Fibroblast of skin of left quadriceps (primary cell): ENCODE data around the gene BTNL8.

Source experiments
- DNase-seq, 2 experiments: peaks; one replicate each; pipeline ENCODE4 v3.0.0-alpha.2; 2013; ENCODE audit warnings: low read depth in 2 of 2

Gene BTNL8

DNA sequence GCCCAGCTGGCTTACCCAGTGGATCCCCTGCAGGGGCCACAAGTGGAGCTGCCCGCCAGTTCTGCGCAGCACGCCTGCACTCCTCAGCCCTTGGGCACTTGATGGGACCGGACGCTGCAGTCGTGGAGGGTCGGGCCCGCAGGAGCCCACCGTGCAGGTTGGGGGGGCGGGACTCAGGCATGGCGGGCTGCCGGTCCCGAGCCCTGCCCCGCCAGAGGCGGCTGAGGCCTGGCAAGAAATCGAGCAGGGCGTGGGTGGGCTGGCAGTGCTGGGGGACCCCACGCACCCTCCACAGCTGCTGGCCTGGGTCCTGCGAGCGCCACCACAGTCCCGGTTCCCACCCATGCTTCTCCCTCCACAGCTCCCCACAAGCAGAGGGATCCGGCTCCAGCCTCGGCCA is 70.4 kb downstream of the BTNL8 start:
- no peak for DNase-seq

DNA sequence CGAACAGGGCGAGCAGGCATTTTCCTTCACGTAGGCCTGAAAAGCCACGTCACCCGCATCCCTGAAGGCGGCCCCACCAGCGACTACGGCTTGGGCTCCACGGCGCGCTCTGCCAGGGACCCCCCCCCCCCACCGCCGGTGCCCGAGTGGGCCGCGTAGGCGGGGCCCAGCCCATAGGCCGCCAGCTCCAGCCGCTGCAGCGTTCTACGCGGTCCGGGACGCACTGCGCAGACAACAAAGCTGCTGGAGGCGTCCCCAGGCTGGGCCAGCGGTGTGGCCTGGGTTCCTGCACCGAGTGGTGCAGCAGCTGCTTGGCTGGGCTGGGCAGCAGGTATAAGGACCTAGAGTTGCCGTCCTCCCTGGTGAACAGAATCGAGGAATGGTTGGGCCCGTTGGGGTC is 71.4 kb downstream of the BTNL8 start:
- DNase-seq, result no peak

DNA sequence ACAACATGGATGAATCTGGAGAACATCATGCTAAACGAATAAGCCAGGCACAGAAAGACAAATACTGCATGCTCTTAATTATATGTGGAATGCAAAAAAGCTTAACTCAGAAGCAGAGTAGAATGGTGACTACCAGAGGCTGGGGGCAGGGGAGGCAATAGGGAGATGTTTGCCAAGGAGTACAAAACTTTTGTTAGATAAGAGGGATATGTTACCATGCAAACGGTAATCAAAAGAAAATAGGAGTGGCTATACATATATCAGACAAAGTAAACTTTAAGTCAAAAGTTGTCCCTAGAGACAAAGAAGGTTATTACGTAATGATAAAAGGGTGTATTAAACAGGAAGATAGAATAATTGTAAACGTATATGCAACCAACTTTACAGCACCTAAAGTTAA is 71.9 kb downstream of the BTNL8 start:
- DNase-seq, result no peak

DNA sequence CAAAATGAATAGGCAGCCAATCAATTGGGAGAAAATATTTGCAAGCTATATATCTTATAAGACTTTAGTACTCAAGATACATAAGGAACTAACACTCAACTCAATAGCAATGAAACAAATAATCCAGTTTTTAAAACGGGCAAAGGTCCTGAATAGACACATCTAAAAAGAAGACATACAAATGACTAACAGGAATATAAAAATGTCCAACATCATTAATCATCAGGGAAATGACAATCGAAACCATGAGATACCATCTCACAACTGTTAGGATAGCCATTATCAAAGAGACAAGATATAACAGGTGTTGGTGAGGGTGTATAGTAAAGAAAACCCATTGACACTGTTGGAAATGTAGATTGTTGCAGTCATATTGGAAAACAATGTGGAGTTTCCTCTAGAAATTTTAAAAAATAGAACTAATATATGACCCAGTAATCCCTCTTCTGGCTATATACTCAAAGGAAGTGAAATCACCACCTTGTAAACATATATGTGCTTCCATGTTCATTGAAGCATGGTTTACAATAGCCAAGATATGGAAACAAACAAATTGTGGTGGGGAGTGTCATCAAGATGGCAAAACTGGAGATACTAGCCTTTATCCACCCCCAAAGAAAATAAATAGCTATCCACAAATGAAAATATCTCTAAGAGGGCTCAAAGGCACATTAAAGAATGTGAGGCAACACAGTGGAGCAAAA is 75.8 kb downstream of the BTNL8 start:
- no peak for DNase-seq

DNA sequence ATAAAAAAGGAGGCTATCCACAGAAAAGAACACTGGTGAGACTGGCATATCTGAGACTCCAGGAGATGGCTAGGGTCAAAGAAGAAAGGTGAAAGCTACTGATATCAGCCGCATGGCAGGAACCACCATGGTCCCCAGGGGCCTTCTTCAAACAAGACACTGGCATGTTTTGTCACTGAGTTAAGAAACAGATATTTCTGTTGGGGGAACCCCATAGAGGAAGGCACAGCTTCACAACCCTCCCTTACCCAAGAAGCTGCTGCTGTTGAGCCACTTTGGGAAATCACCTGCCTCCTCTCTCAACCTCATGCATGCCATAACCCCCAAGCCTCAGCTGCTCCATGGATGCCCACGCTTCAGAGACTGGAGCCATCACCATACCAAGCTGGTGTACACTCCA is 76.4 kb downstream of the BTNL8 start:
- no peak for DNase-seq

DNA sequence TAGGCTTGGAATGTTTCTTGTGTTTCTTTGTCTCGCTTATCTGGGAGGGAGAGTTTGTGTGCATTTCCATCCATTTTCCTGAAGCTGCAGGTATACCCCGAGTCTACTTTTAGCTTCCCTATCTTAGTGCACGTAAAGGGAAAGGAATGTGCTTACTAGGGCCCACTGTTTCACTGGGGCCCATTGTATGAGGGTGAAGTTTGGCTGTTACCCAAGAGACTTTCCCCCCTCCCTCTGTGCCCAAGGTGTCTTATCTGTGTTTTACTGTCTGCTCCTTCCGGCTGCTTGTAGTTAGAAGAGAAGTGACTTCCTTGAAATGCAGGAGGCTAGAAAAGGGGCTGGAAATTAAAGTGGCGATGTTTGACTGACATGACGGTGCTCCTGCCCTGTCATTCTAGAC is 77.6 kb downstream of the BTNL8 start:
- no peak for DNase-seq

DNA sequence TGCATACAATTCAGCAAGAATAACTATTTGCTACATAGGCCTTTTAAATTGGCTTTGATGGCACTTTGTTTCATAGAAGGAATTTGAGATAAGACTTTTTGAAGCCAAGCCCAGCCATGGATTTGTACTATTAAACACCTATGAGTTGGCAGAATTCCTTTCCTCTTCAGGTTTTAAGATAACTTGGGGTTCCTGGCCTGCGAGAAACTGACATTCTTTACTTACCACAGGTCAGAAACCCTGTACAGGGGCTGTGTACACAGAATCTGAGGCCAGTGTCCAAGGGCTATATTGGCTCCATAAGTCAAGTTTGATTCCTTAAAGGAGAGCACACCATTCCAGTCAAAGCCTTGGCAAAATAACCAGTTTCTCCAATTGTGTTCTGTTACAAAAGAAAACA is 78.9 kb downstream of the BTNL8 start:
- DNase-seq, result no peak

DNA sequence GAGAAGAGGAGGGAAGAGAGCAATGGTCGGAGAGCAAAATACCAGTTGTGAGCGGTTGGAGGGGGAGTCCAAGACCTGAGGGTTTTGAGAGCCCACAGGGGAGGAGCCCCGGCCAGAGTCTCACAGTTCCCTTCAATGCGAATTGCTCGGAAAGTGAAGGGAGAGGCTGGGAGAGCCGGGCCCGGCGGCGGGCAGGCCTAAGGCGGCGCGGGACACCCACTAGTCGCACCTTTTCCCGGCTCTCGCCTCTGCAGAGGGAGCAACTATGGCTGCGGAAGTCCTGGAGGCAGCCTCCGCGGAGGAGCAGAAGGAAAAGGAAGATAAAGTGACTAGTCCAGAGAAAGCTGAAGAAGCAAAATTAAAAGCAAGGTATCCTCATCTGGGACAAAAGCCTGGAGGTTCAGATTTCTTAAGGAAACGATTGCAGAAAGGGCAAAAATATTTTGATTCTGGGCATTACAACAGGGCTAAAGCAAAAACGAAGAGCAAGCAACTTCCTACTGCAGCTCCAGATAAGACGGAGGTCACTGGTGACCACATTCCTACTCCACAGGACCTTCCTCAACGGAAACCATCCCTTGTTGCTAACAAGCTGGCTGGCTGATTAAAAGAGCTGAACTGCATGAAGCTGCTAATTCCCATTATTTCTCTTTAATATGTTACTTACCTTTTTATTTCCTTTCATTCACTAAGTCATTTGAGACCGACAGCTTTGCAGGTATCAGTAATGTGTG is 83.2 kb downstream of the BTNL8 start:
- DNase-seq, result no peak

DNA sequence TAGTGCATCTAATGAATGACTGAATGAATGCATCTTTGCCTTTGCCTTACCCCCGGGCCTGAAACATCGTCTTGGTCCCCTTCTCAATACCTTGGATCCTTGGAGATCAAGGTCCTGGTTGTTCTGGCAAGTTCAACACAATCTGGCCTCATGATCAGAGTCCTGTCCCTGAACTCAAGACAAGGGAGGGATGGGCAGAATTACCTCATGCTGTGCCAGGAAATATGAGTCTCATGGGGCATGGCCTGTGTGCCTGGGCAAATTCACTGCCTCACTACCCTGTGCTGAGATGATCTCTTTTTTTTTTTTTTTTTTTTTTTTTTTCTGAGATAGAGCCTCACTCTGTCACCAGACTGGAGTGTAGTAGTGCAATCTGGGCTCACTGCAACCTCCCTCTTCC is 89.1 kb downstream of the BTNL8 start:
- no peak for DNase-seq

DNA sequence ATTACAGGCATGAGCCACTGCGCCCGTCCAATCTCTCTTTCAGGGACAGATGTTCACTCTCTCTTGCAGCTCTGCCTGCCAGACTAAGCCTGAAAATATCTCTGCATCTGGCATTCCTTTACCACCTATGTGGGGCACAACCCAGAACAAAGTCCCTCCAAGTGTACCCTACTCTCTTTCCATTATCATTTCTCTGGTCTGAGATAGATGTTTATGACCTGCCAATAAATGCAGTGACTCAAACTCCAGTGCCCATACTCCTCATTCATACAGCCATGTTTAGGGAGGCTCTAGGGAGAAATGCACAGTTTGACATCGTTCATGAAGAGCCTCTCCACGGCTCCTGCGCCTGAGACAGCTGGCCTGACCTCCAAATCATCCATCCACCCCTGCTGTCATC is 89.6 kb downstream of the BTNL8 start, which contains the start of gene BTNL3:
Gene BTNL3, plus strand, starts transcription at position 255 of the 400 bp plus-strand sequence. CDS start 183 bp downstream, outside the sequence.
- DNase-seq, result no peak

DNA sequence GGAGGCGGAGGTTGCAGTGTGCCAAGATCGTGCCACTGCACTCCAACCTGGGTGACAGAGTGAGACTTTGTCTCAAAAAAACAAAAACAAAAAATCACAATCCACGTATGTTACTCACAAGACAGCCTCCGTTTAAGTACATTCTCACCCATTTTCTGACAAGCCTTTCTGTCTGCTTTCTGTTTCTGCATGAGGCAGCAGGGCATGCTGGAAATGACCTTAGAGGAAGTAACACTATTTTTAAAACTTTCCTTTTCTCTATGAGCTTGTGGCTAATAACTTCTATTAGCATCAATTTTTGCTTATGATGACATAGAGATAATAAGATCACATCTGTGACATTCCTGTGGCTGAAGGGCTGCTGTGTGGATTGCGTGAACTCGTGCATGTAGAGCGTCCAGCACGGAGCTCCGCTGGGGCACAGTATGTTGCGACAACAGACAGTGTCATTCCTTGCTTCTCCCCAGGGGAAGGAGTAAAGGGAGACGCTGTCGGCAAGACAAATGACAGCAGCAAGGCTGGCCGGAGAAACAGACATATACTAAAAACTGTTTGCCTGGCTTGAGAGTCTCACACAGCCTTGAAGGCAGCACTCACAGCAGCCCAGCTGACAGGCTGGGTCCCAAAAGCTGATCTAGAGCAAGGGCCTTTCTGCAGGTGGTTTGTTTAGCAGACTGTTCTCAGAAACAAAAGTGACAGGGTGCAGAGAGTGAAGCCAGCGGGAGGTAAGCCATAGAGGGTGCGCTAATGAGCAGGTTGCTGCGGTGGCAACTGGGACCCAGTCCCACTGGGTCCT is 91.3 kb downstream of the BTNL8 start:
- no peak for DNase-seq

DNA sequence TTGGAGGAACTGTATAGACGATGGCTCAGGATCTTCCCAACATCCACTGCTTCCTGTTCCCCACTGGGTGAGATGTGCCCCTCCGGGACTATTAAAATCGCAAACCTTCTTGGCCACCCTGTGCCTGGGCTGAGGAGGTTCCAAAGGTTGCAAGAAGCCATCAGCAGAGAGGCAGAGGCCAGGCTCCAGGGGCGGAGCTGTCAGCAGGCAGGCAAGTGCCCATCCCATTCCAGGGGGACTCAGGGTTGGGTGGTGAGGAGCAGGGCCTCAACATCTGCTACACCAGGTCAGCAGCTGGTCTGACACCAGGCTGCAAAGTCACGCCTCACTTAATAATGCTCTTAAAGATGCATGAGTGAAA is 91.9 kb downstream of the BTNL8 start:
- DNase-seq, result no peak
